SK-N-MC (cell line): ENCODE measurements around the gene CMTM2.

Experiments
- EZH2 ChIP-seq: fragments of 200-600 bp; sonication (generic); IDR thresholded peaks from one replicate; pipeline ENCODE4 v1.6.1; 2017; ENCODE audit warnings: antibody characterized with exemption
- POLR2AphosphoS5 ChIP-seq: IDR thresholded peaks from 2 replicates; pipeline ENCODE4 v1.6.1; 2012; ENCODE audit warnings: mild to moderate bottlenecking, low read depth, low read length, borderline replicate concordance

DNA sequence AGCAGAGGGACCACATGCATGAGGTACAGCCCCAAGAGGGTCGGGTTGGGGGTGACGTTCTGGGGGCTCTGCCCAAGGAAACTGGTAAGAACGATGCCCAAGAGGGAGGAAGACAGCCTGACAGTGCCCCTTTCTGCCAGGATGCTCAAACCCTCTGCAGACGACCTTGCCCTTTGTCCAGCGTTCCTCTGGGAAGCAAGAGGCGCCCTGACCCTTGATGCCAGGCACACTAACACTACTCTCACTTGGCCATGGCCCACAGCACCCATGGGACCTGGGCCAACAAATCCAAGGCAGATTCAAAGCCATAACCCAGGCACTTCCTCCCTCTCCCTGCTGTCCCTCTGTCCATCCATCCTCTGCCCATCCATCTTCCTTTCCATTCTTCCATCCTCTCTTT lies 49.8 kb upstream of the CMTM2 start:
- TF ChIP-seq EZH2 (no peak), POLR2AphosphoS5 (no peak)
